K562 (cell line): ENCODE measurements around the gene CTDSPL. TPM values are rescaled to one million over a fixed set of nuclear protein-coding genes. Genes with fewer than 3 reads are reported as not detected.
A peak's percentile ranks its signal among the peaks of the same experiment; 100 is the strongest.

Experiments
- ATAC-seq: fragments of 200-7000 bp; cut with Tn5 transposase; 3 replicates; pipeline ENCODE4 v1.9.1; 2020; ENCODE audit warnings: moderate library complexity
- BruUV-seq: library from RNA; stranded (reverse); fragments of 400-500 nt; replicated peaks from 2 replicates; lab custom pipeline; 2021; lab: Mats Ljungman, UMichigan
- CTCF ChIA-PET: fragments of 300-600 bp; formaldehyde crosslinking; extraction: SDS; loops from one replicate; lab custom pipeline; 2021; ENCODE audit warnings: low intra/inter-chr PET ratio; lab: Yijun Ruan, JAX
- POLR2A ChIA-PET: fragments of 300-600, 350-650 bp; sonication (Branson Sonifier 250); formaldehyde crosslinking; extraction: SDS; loops from one replicate; lab custom pipeline; 2021; ENCODE audit warnings: antibody characterized with exemption, inconsistent platforms; lab: Yijun Ruan, JAX
- DNase-seq, 4 experiments: peaks; one replicate each; pipeline versions ENCODE4 v3.0.0 to v3.0.0-alpha.2; 2011 to 2018; ENCODE audit warnings: low spot score in 3 of 4, mixed read lengths in 3 of 4; ENCODE audit errors: extremely low read depth in 1 of 4
- FAIRE-seq: peaks from 2 replicates; lab custom pipeline; 2011; peaks lifted over from hg19 to GRCh38; lab: Jason Lieb, UNC
- H2AFZ ChIP-seq: 2 replicates; pipeline ENCODE4 v1.6.0; 2011; ENCODE audit warnings: low read depth, low read length, control low read depth, inconsistent platforms
- H3K27ac ChIP-seq: fragments of 200-600 bp; 3 replicates; pipeline ENCODE4 v1.8.0; 2011; ENCODE audit warnings: low read depth, mild to moderate bottlenecking, control low read depth, inconsistent platforms, low read length, moderate library complexity, mixed read lengths; ENCODE audit errors: extremely low read depth
- H3K27me3 ChIP-seq, 2 experiments: fragments of 300-600 bp in 1 of 2; 2 replicates in 1 of 2; 3 replicates in 1 of 2; pipeline versions ENCODE4 v1.6.0 to v1.8.0; 2011; ENCODE audit warnings: inconsistent platforms in 2 of 2, low read length in 2 of 2, mild to moderate bottlenecking in 1 of 2, mixed read lengths in 1 of 2, moderate library complexity in 1 of 2; ENCODE audit not compliant: control insufficient read depth in 2 of 2, insufficient read depth in 2 of 2
- H3K36me3 ChIP-seq: fragments of 300-600 bp; 3 replicates; pipeline ENCODE4 v1.8.0; 2011; ENCODE audit warnings: mild to moderate bottlenecking, low read length, inconsistent platforms; ENCODE audit not compliant: control insufficient read depth, insufficient read depth
- H3K4me1 ChIP-seq, 2 experiments: fragments of 200-600 bp in 1 of 2; replicated peaks in 1 of 2; 2 replicates in 1 of 2; 3 replicates in 1 of 2; pipeline versions ENCODE4 v1.5.1 to v1.8.0; 2011; ENCODE audit warnings: inconsistent platforms in 2 of 2, low read length in 2 of 2, mild to moderate bottlenecking in 1 of 2, mixed read lengths in 1 of 2, moderate library complexity in 1 of 2; ENCODE audit not compliant: control insufficient read depth in 2 of 2, insufficient read depth in 2 of 2
- H3K4me2 ChIP-seq: 2 replicates; pipeline ENCODE4 v1.6.1; 2011; ENCODE audit warnings: low read length, control low read depth, inconsistent platforms, mixed read lengths; ENCODE audit not compliant: insufficient read depth
- H3K4me3 ChIP-seq: fragments of 200-600 bp; sonication (generic), shearing (Covaris generic); 2 replicates; pipeline ENCODE4 v1.5.1; 2016; ENCODE audit warnings: control low read depth, inconsistent platforms
- H3K79me2 ChIP-seq: fragments of 200-600 bp; 3 replicates; pipeline ENCODE4 v1.8.0; 2011; ENCODE audit warnings: low read length, inconsistent platforms; ENCODE audit not compliant: control insufficient read depth, insufficient read depth
- H3K9ac ChIP-seq, 2 experiments: 2 replicates each; pipeline versions ENCODE4 v1.6.0 to v1.6.1; 2011; ENCODE audit warnings: low read depth in 2 of 2, low read length in 2 of 2, control low read depth in 1 of 2, inconsistent platforms in 1 of 2, mild to moderate bottlenecking in 1 of 2, mixed read lengths in 1 of 2; ENCODE audit not compliant: insufficient read depth in 1 of 2
- H3K9me1 ChIP-seq: one replicate; pipeline ENCODE4 v1.6.0; 2011; ENCODE audit warnings: inconsistent platforms, mild to moderate bottlenecking, low read length, moderate library complexity; ENCODE audit not compliant: control insufficient read depth, insufficient read depth
- H3K9me3 ChIP-seq: replicated peaks from 2 replicates; pipeline ENCODE4 v1.5.1; 2011; ENCODE audit warnings: low read depth, low read length, inconsistent platforms; ENCODE audit not compliant: control insufficient read depth, insufficient read depth
- H4K20me1 ChIP-seq: replicated peaks from 2 replicates; pipeline ENCODE4 v1.6.1; 2011; ENCODE audit warnings: low read length, inconsistent platforms, mixed read lengths; ENCODE audit not compliant: control insufficient read depth, insufficient read depth
- AFF4 ChIP-seq: sonication (generic); formaldehyde crosslinking; IDR thresholded peaks from 2 replicates; pipeline ENCODE4 v1.8.0; 2023; ENCODE audit warnings: mild to moderate bottlenecking, missing genetic modification reagents
- PTTG1 ChIP-seq: fragments of 450-650 bp; IDR thresholded peaks from 2 replicates; pipeline ENCODE4 v1.6.1; 2016; ENCODE audit warnings: low read depth, mild to moderate bottlenecking, missing genetic modification characterization, missing compliant biosample characterization
- RBM25 ChIP-seq: fragments of 200-400 bp; formaldehyde crosslinking; IDR thresholded peaks from 2 replicates; pipeline ENCODE4 v1.6.1; 2018; ENCODE audit warnings: low read length, low read depth, moderate library complexity; ENCODE audit not compliant: severe bottlenecking
- U2AF2 ChIP-seq: fragments of 200-400 bp; formaldehyde crosslinking; optimal IDR thresholded peaks from 2 replicates; pipeline ENCODE3; 2017; ENCODE audit warnings: low read depth, mild to moderate bottlenecking, low read length
- WGBS: fragments of 100-300 bp; shearing (Covaris generic); methylation state at CpG from one replicate; pipeline ENCODE4 v1.1.6; 2016; ENCODE audit warnings: low coverage, mixed read lengths; ENCODE audit not compliant: insufficient coverage; ENCODE audit errors: missing lambda C conversion rate; 5-methylcytosine and 5-hydroxymethylcytosine counted together
- in situ Hi-C: fragments of 300-500 bp; cut with MboI; formaldehyde crosslinking; loops from 4 replicates; pipeline ENCODE4 v1.15.0; 2018; ENCODE audit warnings: inconsistent platforms, mixed read lengths
- intact Hi-C: fragments of 100-400 bp; cut with micrococcal nuclease; formaldehyde crosslinking; loops from 2 replicates; pipeline ENCODE4 v1.14.2; 2022
- polyA plus RNA-seq, 8 experiments: library from polyadenylated mRNA; depleted of rRNA in 4 of 8; stranded (reverse) in 5 of 8; unstranded in 3 of 8; fragments of >200 nt; fragmentation: Nextera tagmentation in 2 of 8; fragmentation: Illumina TruSeq in 1 of 8; extraction: Ambion mirVana in 2 of 8; extraction: Trizol in 1 of 8; gene quantifications; 2 replicates each; pipeline versions ENCODE4 v1.2.1 to v1.2.3, GENCODE V29; 2011 to 2014; ENCODE audit warnings: inconsistent platforms in 1 of 8, missing spikeins in 1 of 8
- total RNA-seq, 7 experiments: library from RNA; depleted of rRNA in 6 of 7; stranded (reverse); fragments of >200 nt in 6 of 7; fragmentation: Illumina TruSeq in 2 of 7; extraction: Trizol in 2 of 7; gene quantifications; 2 replicates each; pipeline versions ENCODE4 v1.2.1 to v1.2.3, GENCODE V29; 2011 to 2021; ENCODE audit warnings: low replicate concordance in 1 of 7

CTDSPL gene
- total and polyA plus RNA-seq, 9 of the 15 experiments (the other 6 are each of a cell fraction or from before 2014, with no cell fraction given) = 5.1 to 19.3 (median 11.3) TPM

DNA sequence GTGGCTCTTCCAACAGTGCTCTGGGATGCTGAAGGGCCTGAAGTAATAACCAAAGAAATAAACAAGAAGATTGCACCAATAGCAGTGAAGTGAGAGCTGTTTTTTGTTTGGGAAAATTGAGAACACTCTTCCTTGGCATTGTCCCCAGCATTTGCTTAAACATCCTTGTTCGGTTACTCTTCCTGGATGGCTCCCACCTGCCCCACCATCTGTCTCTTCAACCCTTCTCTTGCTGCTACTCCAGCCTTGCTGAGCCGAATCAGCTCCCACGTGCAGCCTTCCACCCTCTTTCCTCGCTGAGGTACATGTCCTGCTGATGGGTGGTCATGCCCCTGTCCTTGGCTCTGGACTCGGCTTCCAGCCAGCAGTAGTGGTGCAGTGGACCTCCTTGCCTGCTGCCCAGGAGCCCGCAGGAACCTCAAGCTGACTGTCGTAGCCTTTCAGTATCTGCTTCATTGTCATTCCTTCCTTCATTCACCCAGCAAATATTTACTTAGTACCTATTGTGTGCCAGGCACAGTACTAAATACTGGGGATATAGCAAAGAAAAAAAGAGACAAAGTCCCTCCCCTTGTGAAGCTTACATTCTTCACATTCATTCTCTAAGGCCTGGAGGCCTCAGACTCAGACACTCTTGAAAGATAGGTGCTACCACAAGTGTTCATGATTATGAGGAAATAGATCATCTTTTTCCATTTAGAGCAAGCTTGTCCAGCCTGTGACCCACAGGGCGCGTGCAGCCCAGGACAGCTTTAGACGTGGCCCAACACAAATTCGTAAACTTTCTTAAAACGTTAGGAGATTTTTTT, 111.8 kb downstream of the CTDSPL start:
- peaks cover 0 to 7% of the 10 kb centered on the region in 2 experiments; a peak in 3 of 5 replicates for H3K4me1 ChIP-seq
- H3K9ac ChIP-seq = peak overlapping the region in 1 of 2 experiments; percentile 50; a peak in 2 of 4 replicates
- no peak overlapping the region for H3K27ac ChIP-seq
- no peak for TF ChIP-seq RBM25
- TF ChIP-seq PTTG1 (tag) = no peak
- TF ChIP-seq U2AF2 = no peak
- no peak for TF ChIP-seq AFF4 (CRISPR knock-in tag)
- TF ChIP-seq, all 486 proteins: peak for 0
- H3K9me1 ChIP-seq = peaks cover 2% of the 10 kb centered on the region
- H4K20me1 ChIP-seq = no peaks in the 10 kb centered on the region
- FAIRE-seq = no peak
- in situ Hi-C loops (loop anchor here (5.0 kb wide), 1 partner anchor 116 kb away; no protein-coding TSS in a partner anchor), intact Hi-C loops (loop anchor here (1.0 to 5.0 kb wide), 5 partner anchors 30 to 509 kb away; no protein-coding TSS in a partner anchor)
- 26% methylated on average over 12 of the region's 12 CpGs for WGBS
- peaks cover 4% of the 10 kb centered on the region; the same call in 1 of the 3 replicates for H3K36me3 ChIP-seq
- H3K9me3 ChIP-seq = no peaks in the 10 kb centered on the region
- BruUV-seq = no TSS peak
- no peak overlapping the region for H3K4me3 ChIP-seq
- H2AFZ ChIP-seq = no peak overlapping the region
- ATAC-seq = no peak
- no peak for DNase-seq
- ChIA-PET CTCF (interaction anchor here (0.7 to 5.6 kb wide), 4 partner anchors 23 to 509 kb away, joined by 3 to 62 read pairs (median 10); no protein-coding TSS in a partner anchor), POLR2A (interaction anchor here (0.9 to 2.0 kb wide), 5 partner anchors 10 to 20 kb away, joined by 3 to 9 read pairs (median 5); no protein-coding TSS in a partner anchor)
- no peaks in the 10 kb centered on the region for H3K27me3 ChIP-seq
- no peak overlapping the region for H3K4me2 ChIP-seq
- no peaks in the 10 kb centered on the region for H3K79me2 ChIP-seq
